Naive thymus-derived CD4-positive, alpha-beta T cell (primary cell): ENCODE results near the gene CAPG. TPM values are rescaled to one million over a fixed set of nuclear protein-coding genes. Genes with fewer than 3 reads are reported as not detected.

Experiments
- ATAC-seq: fragments of 150-1000 bp; cut with Tn5 transposase; 2 replicates; pipeline ENCODE4 v1.10.0; 2021; ENCODE audit warnings: mild to moderate bottlenecking, moderate library complexity
- CTCF ChIA-PET: fragments of 350-600 bp; sonication (Branson Sonifier 250); formaldehyde crosslinking; loops from one replicate; lab custom pipeline; 2021; ENCODE audit warnings: antibody characterized with exemption; lab: Charles Lee
- POLR2A ChIA-PET: fragments of 350-600 bp; sonication (Branson Sonifier 250); formaldehyde crosslinking; loops from one replicate; lab custom pipeline; 2021; ENCODE audit warnings: antibody characterized with exemption, inconsistent platforms; lab: Charles Lee
- DNase-seq, 9 donors: peaks; one replicate each; pipeline versions ENCODE4 v3.0.0 to v3.0.0-alpha.2; 2020 to 2022; ENCODE audit warnings: mixed read lengths in 1 of 9
- H3K27ac ChIP-seq: one replicate; pipeline ENCODE4 v1.7.0; 2013; ENCODE audit warnings: mild to moderate bottlenecking, low read depth, low read length, moderate library complexity
- H3K27me3 ChIP-seq, 2 donors: one replicate each; pipeline ENCODE4 v1.7.0; 2013; ENCODE audit warnings: low read length in 2 of 2, mild to moderate bottlenecking in 2 of 2, moderate library complexity in 2 of 2; ENCODE audit not compliant: control insufficient read depth in 2 of 2, insufficient read depth in 2 of 2
- H3K36me3 ChIP-seq, 3 experiments: 1 replicate in 2 of 3; 2 replicates in 1 of 3; pipeline ENCODE4 v1.7.0; 2013; ENCODE audit warnings: low read length in 3 of 3, mild to moderate bottlenecking in 3 of 3, moderate library complexity in 1 of 3; ENCODE audit not compliant: insufficient read depth in 3 of 3, control insufficient read depth in 2 of 3
- H3K4me1 ChIP-seq, 2 donors: one replicate each; pipeline ENCODE4 v1.7.0; 2013; ENCODE audit warnings: low read length in 2 of 2, mild to moderate bottlenecking in 2 of 2, moderate library complexity in 1 of 2; ENCODE audit not compliant: control insufficient read depth in 2 of 2, insufficient read depth in 2 of 2
- H3K4me3 ChIP-seq: 2 replicates; pipeline ENCODE4 v1.7.0; 2013; ENCODE audit warnings: mild to moderate bottlenecking, low read length
- H3K9me3 ChIP-seq, 3 experiments: 1 replicate in 2 of 3; 2 replicates in 1 of 3; pipeline ENCODE4 v1.7.0; 2013; ENCODE audit warnings: low read length in 3 of 3; ENCODE audit not compliant: control insufficient read depth in 2 of 3
- H3K27ac Mint-ChIP-seq, 9 donors: one replicate each; pipeline ENCODE4 v1.8.0; 2020 to 2022; ENCODE audit warnings: mixed read lengths in 9 of 9, mild to moderate bottlenecking in 8 of 9, moderate library complexity in 5 of 9, inconsistent platforms in 2 of 9
- H3K27me3 Mint-ChIP-seq, 5 donors: one replicate each; pipeline ENCODE4 v1.8.0; 2021 to 2022; ENCODE audit warnings: mixed read lengths in 5 of 5, mild to moderate bottlenecking in 1 of 5
- H3K36me3 Mint-ChIP-seq, 5 donors: one replicate each; pipeline ENCODE4 v1.8.0; 2020 to 2022; ENCODE audit warnings: mixed read lengths in 5 of 5, mild to moderate bottlenecking in 3 of 5, inconsistent platforms in 1 of 5
- H3K4me1 Mint-ChIP-seq, 7 donors: one replicate each; pipeline ENCODE4 v1.8.0; 2020 to 2022; ENCODE audit warnings: mixed read lengths in 7 of 7, mild to moderate bottlenecking in 3 of 7, inconsistent platforms in 1 of 7
- H3K4me3 Mint-ChIP-seq, 10 donors: one replicate each; pipeline ENCODE4 v1.8.0; 2020 to 2022; ENCODE audit warnings: mild to moderate bottlenecking in 10 of 10, mixed read lengths in 10 of 10, moderate library complexity in 6 of 10, inconsistent platforms in 2 of 10
- H3K9me3 Mint-ChIP-seq, 11 donors: one replicate each; pipeline ENCODE4 v1.8.0; 2020 to 2022; ENCODE audit warnings: mixed read lengths in 11 of 11, mild to moderate bottlenecking in 4 of 11, inconsistent platforms in 1 of 11, moderate library complexity in 1 of 11
- intact Hi-C, 2 donors: fragments of 100-400 bp; cut with micrococcal nuclease; formaldehyde crosslinking; loops; one replicate each; pipeline ENCODE4 v1.15.1; 2023
- polyA plus RNA-seq, 2 donors: library from polyadenylated mRNA; unstranded; fragments of 300-500 nt; fragmentation: Illumina TruSeq; gene quantifications; one replicate each; pipeline ENCODE4 v1.2.3, GENCODE V29; 2021
- total RNA-seq, 6 experiments: library from RNA in 5 of 6; stranded (reverse) in 5 of 6; gene quantifications; 1 replicate in 5 of 6; 2 replicates in 1 of 6; pipeline ENCODE4 v1.2.3 and lab custom pipeline; 2021 to 2026

Gene CAPG
- total and polyA plus RNA-seq, 7 experiments from 2014 or later = 12.9 to 265 (median 34.3) TPM

DNA sequence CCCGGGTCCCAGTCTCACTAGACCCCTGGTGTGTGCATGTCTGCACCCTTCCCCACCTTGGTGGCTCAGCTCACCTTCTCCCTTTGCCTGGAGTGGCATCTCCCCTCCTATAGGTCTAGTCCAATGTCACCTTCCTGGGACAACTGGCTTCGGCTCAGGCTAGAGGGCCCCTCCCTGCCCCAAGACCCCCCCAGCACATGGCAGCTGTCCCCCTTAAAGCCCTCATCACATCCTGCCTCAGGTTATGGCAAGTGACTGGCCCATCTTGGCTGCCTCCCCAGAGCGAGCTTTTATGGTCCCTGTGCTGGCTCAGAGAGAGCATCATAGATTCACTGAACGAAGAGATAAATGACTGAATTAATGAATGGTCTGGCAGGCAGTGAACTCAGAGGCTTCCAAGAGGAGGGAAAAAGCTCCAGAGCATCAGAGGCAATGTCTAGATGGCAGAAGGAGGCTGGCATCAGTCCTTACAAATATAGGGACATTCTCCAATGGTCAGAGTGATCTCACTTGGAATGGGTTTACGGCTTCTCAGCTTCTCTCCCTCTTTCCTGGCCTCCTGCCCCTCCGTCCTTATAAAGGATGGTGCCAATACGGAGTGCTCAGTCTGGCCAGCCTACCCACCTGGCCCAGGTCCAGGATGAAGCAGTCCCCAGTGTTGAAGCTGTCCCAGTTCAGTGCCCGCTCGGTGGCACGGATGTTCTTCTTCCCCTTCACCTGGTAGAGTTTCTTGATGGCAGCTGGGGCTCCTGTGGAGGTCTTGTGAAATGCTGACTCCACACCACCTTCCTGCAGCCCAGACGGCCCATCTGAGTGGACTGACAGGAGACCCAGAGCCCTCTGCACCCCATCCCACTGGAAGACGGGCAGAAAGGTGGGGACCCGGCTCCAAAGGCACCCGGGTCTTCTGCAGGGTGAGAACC, 9.4 kb downstream of the CAPG start:
- Mint-ChIP-seq H3K9me3 (peaks cover 0 to 23% (median 8%) of the 10 kb centered on the region in 11 donors), H3K4me3 (no peak overlapping the region), H3K36me3 (peaks cover 0 to 60% (median 15%) of the 10 kb centered on the region in 5 donors), H3K4me1 (peaks cover 9 to 37% (median 10%) of the 10 kb centered on the region in 7 donors), H3K27me3 (no peaks in the 10 kb centered on the region), H3K27ac (peak overlapping the region in 2 of 9 donors; percentile 9 to 49)
- no peaks in the 10 kb centered on the region for H3K27me3 ChIP-seq
- H3K4me3 ChIP-seq = no peak overlapping the region
- DNase-seq (no peak), ATAC-seq (no peak)
- H3K27ac ChIP-seq = no peak overlapping the region
- H3K36me3 ChIP-seq = peaks cover 0 to 19% (median 0%) of the 10 kb centered on the region in 3 experiments
- ChIA-PET CTCF (interaction anchor here (1.6 kb wide), 1 partner anchor 9 kb away, joined by 4 read pairs; no protein-coding TSS in a partner anchor), POLR2A (interaction anchor here (0.7 kb wide), 1 partner anchor 47 kb away, joined by 3 read pairs; the partner anchor contains the start of genes ELMOD3 and RETSAT)
- intact Hi-C loops = no loop called here
- H3K9me3 ChIP-seq = no peaks in the 10 kb centered on the region
- H3K4me1 ChIP-seq = peaks cover 6 to 7% of the 10 kb centered on the region in 2 donors

DNA sequence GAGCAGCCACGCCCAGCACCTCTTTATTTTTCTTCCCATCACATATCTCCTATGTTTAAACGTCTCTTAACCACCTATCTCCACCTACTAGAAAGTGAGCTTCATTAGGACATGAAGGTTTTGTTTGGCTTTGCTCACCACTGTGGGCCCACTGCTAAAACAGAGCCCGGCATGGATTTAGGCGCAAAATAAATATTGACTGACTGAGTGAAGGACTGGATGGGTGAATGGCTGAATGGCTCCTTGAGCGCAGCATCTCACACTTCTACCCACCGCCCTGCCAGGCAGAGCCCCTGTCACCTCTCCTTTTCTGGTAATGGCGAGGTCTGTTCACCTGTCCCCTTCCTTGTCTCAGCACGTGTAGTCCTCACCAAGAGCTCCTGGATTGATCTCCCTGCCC, 10.1 kb downstream of the CAPG start:
- Mint-ChIP-seq H3K27me3 (no peaks in the 10 kb centered on the region), H3K9me3 (peaks cover 0 to 22% (median 7%) of the 10 kb centered on the region in 11 donors), H3K36me3 (peaks cover 0 to 53% (median 14%) of the 10 kb centered on the region in 5 donors), H3K4me1 (peaks cover 1 to 29% (median 2%) of the 10 kb centered on the region in 7 donors), H3K27ac (peak overlapping the region in 2 of 9 donors; percentile 28 to 43), H3K4me3 (no peak overlapping the region)
- no peak for ATAC-seq
- no peaks in the 10 kb centered on the region for H3K27me3 ChIP-seq
- intact Hi-C loops = no loop called here
- no peak overlapping the region for H3K4me3 ChIP-seq
- no peaks in the 10 kb centered on the region for H3K9me3 ChIP-seq
- H3K36me3 ChIP-seq = peaks cover 0 to 21% (median 0%) of the 10 kb centered on the region in 3 experiments
- POLR2A ChIA-PET = interaction anchor here (0.7 kb wide), 1 partner anchor 46 kb away, joined by 3 read pairs; the partner anchor contains the start of genes ELMOD3 and RETSAT
- DNase-seq = no peak
- H3K27ac ChIP-seq = no peak overlapping the region
- CTCF ChIA-PET = interaction anchor here (1.6 to 1.9 kb wide), 2 partner anchors 8 to 152 kb away, joined by 4 to 6 read pairs; no protein-coding TSS in a partner anchor
- H3K4me1 ChIP-seq = peaks cover 0 to 2% of the 10 kb centered on the region in 2 donors

DNA sequence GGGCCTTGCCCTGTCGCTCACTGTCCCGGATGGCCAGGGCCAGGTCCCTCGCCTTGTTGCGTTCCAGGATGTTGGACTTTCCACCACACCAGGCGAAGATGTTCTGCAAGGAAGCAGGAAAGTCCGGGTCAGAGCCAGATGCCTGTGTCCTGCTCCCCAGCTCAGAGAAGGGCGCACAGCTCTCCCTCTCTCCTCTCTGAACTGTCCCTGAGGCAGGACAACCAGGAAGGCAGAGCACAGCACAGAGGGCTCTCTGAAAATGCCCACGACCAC, 11.0 kb downstream of the CAPG start:
- Mint-ChIP-seq H3K4me3 (no peak overlapping the region), H3K4me1 (peaks cover 0 to 28% (median 0%) of the 10 kb centered on the region in 7 donors), H3K27me3 (no peaks in the 10 kb centered on the region), H3K9me3 (peaks cover 0 to 16% (median 5%) of the 10 kb centered on the region in 11 donors), H3K27ac (no peak overlapping the region), H3K36me3 (peaks cover 0 to 49% (median 14%) of the 10 kb centered on the region in 5 donors)
- Histone ChIP-seq H3K27me3 (no peaks in the 10 kb centered on the region), H3K4me3 (no peak overlapping the region), H3K36me3 (peaks cover 0 to 30% (median 0%) of the 10 kb centered on the region in 3 experiments), H3K9me3 (no peaks in the 10 kb centered on the region), H3K4me1 (no peaks in the 10 kb centered on the region), H3K27ac (no peak overlapping the region)
- ChIA-PET POLR2A (no interaction called here), CTCF (interaction anchor here (0.6 to 1.9 kb wide), 3 partner anchors 142 to 157 kb away, joined by 3 to 6 read pairs (median 3); no protein-coding TSS in a partner anchor)
- no peak for ATAC-seq
- intact Hi-C loops = no loop called here
- DNase-seq = no peak

DNA sequence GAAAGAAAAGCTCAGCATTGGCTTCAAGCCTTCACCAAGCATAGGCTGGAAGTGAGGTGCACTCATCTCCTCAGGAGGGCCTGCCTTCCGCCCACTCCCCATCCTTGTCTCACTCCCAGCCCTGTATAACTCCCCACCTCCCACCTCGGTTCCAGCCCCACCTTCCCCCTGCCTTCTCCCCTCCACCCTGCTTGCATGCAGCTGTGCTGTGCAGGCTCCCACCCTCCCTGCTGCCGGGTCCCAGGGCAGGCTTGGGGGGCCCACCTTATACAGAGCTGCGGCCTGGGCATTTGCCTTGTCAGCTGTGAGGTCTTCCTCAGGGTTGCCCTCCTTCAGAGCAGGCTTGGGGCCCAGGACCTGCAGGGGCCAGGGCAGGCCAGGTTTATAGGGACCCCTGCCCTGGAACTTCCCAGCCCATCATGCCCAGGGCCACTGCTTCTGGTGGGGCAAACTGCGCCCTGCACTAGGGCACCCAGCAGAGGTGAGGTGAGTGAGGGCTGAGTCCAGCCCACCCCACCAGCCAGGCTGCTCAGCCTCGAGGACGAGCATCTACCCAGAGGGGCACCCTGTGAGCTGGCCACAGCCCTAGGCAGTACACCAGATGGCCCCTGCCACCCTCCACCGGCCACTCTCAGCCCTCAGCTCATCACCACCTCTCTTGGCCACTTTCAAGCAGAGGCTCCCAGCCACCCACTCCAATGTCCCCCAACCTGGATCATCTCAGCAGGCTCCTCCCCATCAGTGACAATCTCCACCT, 11.6 kb downstream of the CAPG start:
- Histone ChIP-seq H3K27ac (no peak overlapping the region), H3K9me3 (no peaks in the 10 kb centered on the region), H3K36me3 (peaks cover 0 to 32% (median 0%) of the 10 kb centered on the region in 3 experiments), H3K4me3 (no peak overlapping the region), H3K4me1 (no peaks in the 10 kb centered on the region), H3K27me3 (no peaks in the 10 kb centered on the region)
- DNase-seq = no peak
- peaks cover 0 to 32% (median 0%) of the 10 kb centered on the region in 7 donors for H3K4me1 Mint-ChIP-seq
- peaks cover 0 to 45% (median 18%) of the 10 kb centered on the region in 5 donors for H3K36me3 Mint-ChIP-seq
- H3K27ac Mint-ChIP-seq = no peak overlapping the region
- H3K4me3 Mint-ChIP-seq = no peak overlapping the region
- peaks cover 0 to 11% (median 4%) of the 10 kb centered on the region in 11 donors for H3K9me3 Mint-ChIP-seq
- CTCF ChIA-PET = interaction anchor here (0.6 to 1.9 kb wide), 3 partner anchors 143 to 158 kb away, joined by 3 to 6 read pairs (median 3); no protein-coding TSS in a partner anchor
- intact Hi-C loops = no loop called here
- H3K27me3 Mint-ChIP-seq = no peaks in the 10 kb centered on the region
- peak; percentile 20 for ATAC-seq
- POLR2A ChIA-PET = no interaction called here

DNA sequence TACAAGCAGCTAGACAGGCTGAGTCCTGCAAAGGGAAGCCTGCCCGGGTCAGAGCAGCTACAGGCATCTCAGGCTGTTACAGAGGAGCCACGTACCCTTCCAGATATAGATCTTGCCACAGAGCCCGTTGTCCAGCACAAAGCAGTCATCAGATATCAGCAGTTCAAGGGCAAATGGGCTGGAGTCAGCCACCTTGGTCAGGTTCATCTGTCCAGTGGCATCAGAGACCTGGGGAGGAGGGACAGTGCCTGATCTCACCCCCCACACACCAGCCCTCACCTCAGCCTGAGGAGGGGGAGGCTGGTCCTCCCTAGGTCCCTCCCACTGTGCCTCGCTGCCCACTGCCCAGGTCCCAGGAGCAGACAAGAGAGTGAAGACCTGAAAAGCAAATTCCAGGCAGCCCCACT, 12.2 kb downstream of the CAPG start:
- Mint-ChIP-seq H3K9me3 (peaks cover 0 to 4% (median under 1%) of the 10 kb centered on the region in 11 donors), H3K27ac (peak overlapping the region in 1 of 9 donors; percentile 51), H3K36me3 (peaks cover 0 to 39% (median 14%) of the 10 kb centered on the region in 5 donors), H3K27me3 (no peaks in the 10 kb centered on the region), H3K4me3 (no peak overlapping the region), H3K4me1 (peaks cover 0 to 37% (median 4%) of the 10 kb centered on the region in 7 donors)
- H3K27ac ChIP-seq = no peak overlapping the region
- H3K36me3 ChIP-seq = peaks cover 0 to 32% (median 0%) of the 10 kb centered on the region in 3 experiments
- POLR2A ChIA-PET = interaction anchor here (0.6 kb wide), 1 partner anchor 190 kb away, joined by 3 read pairs; no protein-coding TSS in a partner anchor
- ATAC-seq (no peak), DNase-seq (no peak)
- H3K4me1 ChIP-seq = no peaks in the 10 kb centered on the region
- no peak overlapping the region for H3K4me3 ChIP-seq
- no peaks in the 10 kb centered on the region for H3K9me3 ChIP-seq
- intact Hi-C loops = no loop called here
- CTCF ChIA-PET = no interaction called here
- no peaks in the 10 kb centered on the region for H3K27me3 ChIP-seq
